HG03354 (cell line): ENCODE results near the gene RFPL3.
"Not testable (repeated sequence)": the region's sequence is repeated elsewhere in the genome, so short reads cannot be mapped to it uniquely, and the experiment has no call there.

Experiments
- ATAC-seq: cut with Tn5 transposase; IDR thresholded peaks from one replicate; pipeline ENCODE4 v1.9.1; 2021; ENCODE audit warnings: mild to moderate bottlenecking; ENCODE audit not compliant: unreplicated experiment, poor library complexity, severe bottlenecking

Gene RFPL3

GRCh38 chr22:32357567-32357966 is at the start of gene RFPL3:
Gene RFPL3 (plus strand): TSS chr22:32357867. CDS start chr22:32358072, 205 bp downstream.
- ATAC-seq, result not testable (repeated sequence)

- ATAC-seq, result no peak
These were observed 49.5 kb upstream of the RFPL3 start for GRCh38 chr22:32308191-32308590.

- no peak for ATAC-seq
These were observed 48.7 kb upstream of the RFPL3 start for GRCh38 chr22:32308934-32309333.

GRCh38 chr22:32309585-32310251 is 47.9 kb upstream of the RFPL3 start:
- no peak for ATAC-seq

GRCh38 chr22:32310777-32311176 is 46.9 kb upstream of the RFPL3 start:
- no peak for ATAC-seq

GRCh38 chr22:32311551-32312071 is 46.1 kb upstream of the RFPL3 start:
- no peak for ATAC-seq

GRCh38 chr22:32312748-32313147 is 44.9 kb upstream of the RFPL3 start:
- no peak for ATAC-seq

GRCh38 chr22:32313532-32313931 is 44.1 kb upstream of the RFPL3 start:
- no peak for ATAC-seq

GRCh38 chr22:32317524-32317923 is 40.1 kb upstream of the RFPL3 start:
- no peak for ATAC-seq

- ATAC-seq, result no peak
These were observed 39.3 kb upstream of the RFPL3 start for GRCh38 chr22:32318361-32318760.

- no peak for ATAC-seq
These were observed 37.7 kb upstream of the RFPL3 start for GRCh38 chr22:32319861-32320406.

GRCh38 chr22:32322986-32323385 is 34.7 kb upstream of the RFPL3 start:
- ATAC-seq, result no peak

GRCh38 chr22:32323513-32324164 is 34.0 kb upstream of the RFPL3 start:
- no peak for ATAC-seq

GRCh38 chr22:32324505-32325415 is 32.9 kb upstream of the RFPL3 start:
- no peak for ATAC-seq

- ATAC-seq, result no peak
These were observed 32.3 kb upstream of the RFPL3 start for GRCh38 chr22:32325416-32325801.

- ATAC-seq, result no peak
These were observed 31.8 kb upstream of the RFPL3 start for GRCh38 chr22:32325811-32326237.

GRCh38 chr22:32326647-32327046 is 31.0 kb upstream of the RFPL3 start:
- ATAC-seq, result no peak

GRCh38 chr22:32327066-32327465 is 30.6 kb upstream of the RFPL3 start:
- ATAC-seq, result no peak

- no peak for ATAC-seq
These were observed 30.0 kb upstream of the RFPL3 start for GRCh38 chr22:32327596-32328171.
